ENCODE data around the gene CARHSP1.

The CARHSP1 gene

DNA sequence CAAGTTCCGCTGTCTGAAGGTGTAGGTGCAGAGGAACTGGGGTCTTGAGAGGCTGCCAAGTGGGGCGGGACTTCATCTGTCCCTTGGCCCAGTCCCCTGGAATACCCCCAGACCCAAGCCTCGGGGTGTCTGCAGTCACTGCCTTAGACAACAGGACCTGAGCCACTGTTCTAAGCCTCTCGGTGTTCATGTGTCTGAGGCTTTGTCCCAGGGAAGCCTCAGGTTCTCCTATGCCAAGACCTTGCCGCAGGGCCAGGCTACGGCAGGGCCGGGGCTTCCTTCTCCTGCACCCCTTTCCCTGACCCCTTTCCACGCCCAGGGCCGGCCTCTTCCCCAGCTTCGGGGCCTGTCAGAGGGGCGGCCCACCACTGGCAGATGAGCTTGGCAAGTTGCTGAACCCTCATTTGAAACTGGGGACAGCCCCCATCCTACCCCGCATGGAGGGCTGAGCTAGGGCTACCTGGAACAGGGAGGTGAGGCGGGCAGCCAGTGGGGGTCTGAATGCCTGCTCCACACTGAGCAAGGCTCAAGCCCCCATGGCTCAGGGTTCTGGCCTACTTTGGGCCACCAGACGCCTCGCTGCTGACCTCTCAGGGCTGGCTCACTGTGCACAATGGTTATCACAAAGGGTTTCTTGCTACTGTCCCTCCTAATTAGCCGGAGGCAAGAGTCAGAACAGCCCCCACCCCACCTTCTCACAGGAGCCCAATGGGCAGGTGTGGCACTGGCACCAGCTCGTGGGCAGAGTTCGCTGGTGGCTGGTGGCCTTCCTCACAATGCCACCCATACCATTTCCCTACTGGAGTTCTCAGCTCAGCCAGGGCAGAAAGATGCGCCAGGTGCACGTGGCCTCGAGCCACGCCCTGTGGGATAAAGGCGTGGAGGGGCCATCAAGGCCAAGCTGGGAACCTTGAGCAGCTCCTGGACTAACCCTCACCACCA is 20.4 kb upstream of the CARHSP1 start:
- DNase-seq (ENCODE audit: extremely low spot score): no peak
- ChIA-PET CTCF (interaction anchor here (0.6 to 14.8 kb wide), 7 partner anchors 8 to 322 kb away, joined by 3 to 165 read pairs (median 6); partner anchors contain the start of genes CARHSP1 and LITAFD), POLR2A (interaction anchor here (0.8 kb wide), 1 partner anchor 20 kb away, joined by 6 read pairs; the partner anchor contains the start of gene CARHSP1)
- TF ChIP-seq, protein P1, sequence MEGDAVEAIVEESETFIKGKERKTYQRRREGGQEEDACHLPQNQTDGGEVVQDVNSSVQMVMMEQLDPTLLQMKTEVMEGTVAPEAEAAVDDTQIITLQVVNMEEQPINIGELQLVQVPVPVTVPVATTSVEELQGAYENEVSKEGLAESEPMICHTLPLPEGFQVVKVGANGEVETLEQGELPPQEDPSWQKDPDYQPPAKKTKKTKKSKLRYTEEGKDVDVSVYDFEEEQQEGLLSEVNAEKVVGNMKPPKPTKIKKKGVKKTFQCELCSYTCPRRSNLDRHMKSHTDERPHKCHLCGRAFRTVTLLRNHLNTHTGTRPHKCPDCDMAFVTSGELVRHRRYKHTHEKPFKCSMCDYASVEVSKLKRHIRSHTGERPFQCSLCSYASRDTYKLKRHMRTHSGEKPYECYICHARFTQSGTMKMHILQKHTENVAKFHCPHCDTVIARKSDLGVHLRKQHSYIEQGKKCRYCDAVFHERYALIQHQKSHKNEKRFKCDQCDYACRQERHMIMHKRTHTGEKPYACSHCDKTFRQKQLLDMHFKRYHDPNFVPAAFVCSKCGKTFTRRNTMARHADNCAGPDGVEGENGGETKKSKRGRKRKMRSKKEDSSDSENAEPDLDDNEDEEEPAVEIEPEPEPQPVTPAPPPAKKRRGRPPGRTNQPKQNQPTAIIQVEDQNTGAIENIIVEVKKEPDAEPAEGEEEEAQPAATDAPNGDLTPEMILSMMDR (IDR thresholded peaks at IDR 0.05; ENCODE audit: control extremely low read depth, extremely low read depth, low read depth, missing control alignments): no peak

GRCh38 chr16:8887952-8888560 is 19.2 kb upstream of the CARHSP1 start:
- POLR2A ChIA-PET: no interaction called here
- TF ChIP-seq, protein P1 (IDR thresholded peaks at IDR 0.05; ENCODE audit: control extremely low read depth, extremely low read depth, low read depth, missing control alignments): no peak
- no peak for DNase-seq (ENCODE audit: extremely low spot score)
- CTCF ChIA-PET: interaction anchor here (2.1 to 14.8 kb wide), 3 partner anchors 7 to 251 kb away, joined by 6 to 165 read pairs (median 55); partner anchors contain the start of genes CARHSP1 and LITAFD

- TF ChIP-seq, protein P1 (IDR thresholded peaks at IDR 0.05; ENCODE audit: control extremely low read depth, extremely low read depth, low read depth, missing control alignments): no peak
- ChIA-PET POLR2A (no interaction called here), CTCF (interaction anchor here (0.7 to 14.8 kb wide), 3 partner anchors 15 to 247 kb away, joined by 3 to 165 read pairs (median 4); partner anchors contain the start of gene CARHSP1)
- DNase-seq (ENCODE audit: extremely low spot score): no peak
Measured at GRCh38 chr16:8887431-8887765, 18.6 kb upstream of the CARHSP1 start.

DNA sequence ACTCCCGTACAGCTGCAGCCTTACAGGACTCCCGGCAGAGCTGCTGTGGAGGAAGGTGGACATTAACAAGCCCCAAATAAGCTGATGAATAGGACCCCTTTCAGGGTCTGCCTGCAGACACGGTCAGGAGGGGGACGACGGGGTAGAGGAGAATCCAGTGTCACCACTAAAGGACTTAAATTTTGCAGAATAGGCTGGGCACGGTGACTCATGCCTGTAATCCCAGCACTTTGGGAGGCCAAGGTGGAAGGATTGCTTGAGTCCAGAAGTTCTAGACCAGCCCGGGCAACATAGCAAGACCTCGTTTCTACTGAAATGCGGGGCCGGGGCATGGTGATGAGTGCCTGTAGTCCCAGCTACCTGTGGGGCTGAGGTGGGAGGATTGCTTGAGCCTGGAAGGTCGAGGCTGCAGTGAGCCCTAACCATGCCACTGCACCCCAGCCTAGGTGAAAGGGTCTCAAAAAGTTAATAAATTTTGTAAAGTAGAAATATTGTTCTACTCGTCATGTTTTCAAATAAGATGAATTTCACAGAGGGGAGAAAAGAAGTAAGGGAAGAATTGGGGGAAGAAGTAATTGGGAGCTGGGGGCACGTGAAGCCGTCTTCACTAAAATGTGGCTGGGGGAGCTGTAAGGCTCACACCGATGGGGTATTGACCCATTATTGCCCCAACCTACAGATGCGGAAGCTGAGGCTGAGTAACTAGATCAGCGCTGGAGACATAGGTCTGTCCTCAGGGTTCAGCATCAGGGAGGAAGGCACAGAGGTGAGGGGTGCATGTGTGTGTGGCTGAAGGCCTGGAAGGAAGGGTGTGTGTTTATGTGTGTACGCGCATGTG is 18.0 kb upstream of the CARHSP1 start:
- ChIA-PET CTCF (interaction anchor here (0.7 to 14.8 kb wide), 3 partner anchors 15 to 247 kb away, joined by 3 to 165 read pairs (median 4); partner anchors contain the start of gene CARHSP1), POLR2A (no interaction called here)
- DNase-seq (ENCODE audit: extremely low spot score): no peak
- TF ChIP-seq, protein P1 (IDR thresholded peaks at IDR 0.05; ENCODE audit: control extremely low read depth, extremely low read depth, low read depth, missing control alignments): no peak

DNA sequence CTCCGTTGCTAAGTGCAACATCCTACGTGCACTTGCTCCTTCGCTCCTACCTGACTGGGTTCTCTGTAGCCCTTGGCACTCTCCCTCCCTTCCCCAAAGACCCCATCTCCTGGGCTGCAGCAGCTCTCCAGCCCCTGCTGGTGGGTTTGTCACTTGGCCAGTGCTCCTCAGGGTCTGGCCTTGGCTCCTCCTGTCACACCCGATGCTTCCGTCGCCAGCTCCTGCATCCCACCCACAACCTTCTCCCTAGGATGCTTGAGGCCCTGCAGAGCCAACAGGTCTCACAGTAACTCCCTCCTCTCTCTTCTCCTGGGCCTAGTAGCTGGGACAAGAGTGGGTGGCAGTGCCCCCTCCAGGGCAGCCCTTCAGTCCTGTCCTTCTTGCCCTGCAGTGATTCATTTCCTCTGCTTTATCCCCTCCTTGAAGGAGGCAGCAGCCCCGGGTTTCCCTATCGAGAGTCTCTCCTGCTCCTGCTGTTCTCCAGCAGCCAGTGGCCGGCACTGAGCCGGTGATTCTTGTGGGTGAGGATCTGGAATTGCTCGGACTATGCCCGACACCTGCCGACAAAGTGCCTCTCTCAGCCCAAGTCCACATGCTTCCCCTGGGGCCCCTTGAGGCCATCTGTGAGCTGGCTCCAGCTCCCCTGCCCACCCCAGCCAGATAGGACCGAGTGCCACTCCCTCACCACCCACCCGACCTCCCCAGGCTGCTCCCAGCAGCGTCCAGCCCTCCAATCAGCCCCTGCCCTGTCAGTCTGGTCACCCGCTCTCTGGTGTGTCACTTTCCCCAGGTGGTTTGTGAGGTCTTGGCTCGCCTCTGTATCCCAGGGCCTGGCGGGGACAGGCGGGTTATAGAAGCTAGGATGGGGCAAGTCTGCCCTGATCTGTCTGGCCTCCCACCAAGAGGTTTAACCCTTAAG is 17.1 kb upstream of the CARHSP1 start:
- ChIA-PET POLR2A (no interaction called here), CTCF (interaction anchor here (1.8 to 14.8 kb wide), 2 partner anchors 14 to 123 kb away, joined by 4 to 165 read pairs; partner anchors contain the start of gene CARHSP1)
- DNase-seq (ENCODE audit: extremely low spot score): no peak
- TF ChIP-seq, protein P1 (IDR thresholded peaks at IDR 0.05; ENCODE audit: control extremely low read depth, extremely low read depth, low read depth, missing control alignments): no peak

All from GM10248 (cell line).